Effector memory CD4-positive, alpha-beta T cell (primary cell): ENCODE results near the gene SDR42E1.

Source experiments
- DNase-seq, 3 donors: peaks; one replicate each; pipeline ENCODE4 v3.0.0-alpha.2; 2020
- H3K27ac ChIP-seq: 2 replicates; pipeline ENCODE4 v1.7.0; 2013; ENCODE audit warnings: mild to moderate bottlenecking, low read length, moderate library complexity; ENCODE audit not compliant: insufficient read depth, poor library complexity, severe bottlenecking
- H3K27me3 ChIP-seq: replicated peaks from 2 replicates; pipeline ENCODE4 v1.7.0; 2013; ENCODE audit warnings: mild to moderate bottlenecking, low read length; ENCODE audit not compliant: insufficient read depth, control insufficient read depth, poor library complexity, severe bottlenecking
- H3K36me3 ChIP-seq: 2 replicates; pipeline ENCODE4 v1.7.0; 2013; ENCODE audit warnings: mild to moderate bottlenecking, low read length, moderate library complexity; ENCODE audit not compliant: control insufficient read depth, insufficient read depth
- H3K4me1 ChIP-seq: 2 replicates; pipeline ENCODE4 v1.7.0; 2013; ENCODE audit warnings: low read length, mild to moderate bottlenecking; ENCODE audit not compliant: control insufficient read depth, insufficient read depth, poor library complexity, severe bottlenecking
- H3K4me3 ChIP-seq: 2 replicates; pipeline ENCODE4 v1.7.0; 2013; ENCODE audit warnings: low read length, low read depth, mild to moderate bottlenecking; ENCODE audit not compliant: insufficient read depth, poor library complexity, severe bottlenecking
- H3K9me3 ChIP-seq: 2 replicates; pipeline ENCODE4 v1.7.0; 2013; ENCODE audit warnings: mild to moderate bottlenecking, low read length, moderate library complexity; ENCODE audit not compliant: control insufficient read depth

The SDR42E1 gene

GRCh38 chr16:81946206-81946605, 65.1 kb downstream of the SDR42E1 start:
- no peak for DNase-seq
- no peak overlapping the region for H3K27ac ChIP-seq

GRCh38 chr16:81945665-81946064, 65.6 kb downstream of the SDR42E1 start:
- DNase-seq = no peak
- Histone ChIP-seq H3K36me3 (no peaks in the 10 kb centered on the region), H3K4me1 (no peaks in the 10 kb centered on the region), H3K27ac (no peak overlapping the region), H3K9me3 (no peaks in the 10 kb centered on the region), H3K27me3 (no peaks in the 10 kb centered on the region), H3K4me3 (no peak overlapping the region)

More at GRCh38 chr16:81946206-81946605, 65.1 kb downstream of the SDR42E1 start:
- no peaks in the 10 kb centered on the region for H3K9me3 ChIP-seq
- no peak overlapping the region for H3K4me3 ChIP-seq
- no peaks in the 10 kb centered on the region for H3K36me3 ChIP-seq
- no peaks in the 10 kb centered on the region for H3K4me1 ChIP-seq
- H3K27me3 ChIP-seq = no peaks in the 10 kb centered on the region

GRCh38 chr16:81942007-81942601, 69.2 kb downstream of the SDR42E1 start:
- Histone ChIP-seq H3K27ac (no peak overlapping the region), H3K4me1 (no peaks in the 10 kb centered on the region), H3K4me3 (no peak overlapping the region), H3K27me3 (no peaks in the 10 kb centered on the region), H3K9me3 (no peaks in the 10 kb centered on the region), H3K36me3 (no peaks in the 10 kb centered on the region)
- DNase-seq = no peak

GRCh38 chr16:81940781-81941560, 70.3 kb downstream of the SDR42E1 start:
- H3K4me3 ChIP-seq = no peak overlapping the region
- no peak overlapping the region for H3K27ac ChIP-seq
- H3K4me1 ChIP-seq = no peaks in the 10 kb centered on the region
- H3K27me3 ChIP-seq = no peaks in the 10 kb centered on the region
- no peaks in the 10 kb centered on the region for H3K36me3 ChIP-seq
- DNase-seq = no peak
- H3K9me3 ChIP-seq = no peaks in the 10 kb centered on the region

- Histone ChIP-seq H3K27me3 (no peaks in the 10 kb centered on the region), H3K4me3 (no peak overlapping the region), H3K4me1 (no peaks in the 10 kb centered on the region), H3K9me3 (no peaks in the 10 kb centered on the region), H3K27ac (no peak overlapping the region), H3K36me3 (no peaks in the 10 kb centered on the region)
- DNase-seq = no peak
Measured at GRCh38 chr16:81939164-81940056, 71.9 kb downstream of the SDR42E1 start.
